Activated T-cell treated with anti-CD3 and anti-CD28 coated beads, Interleukin-2, amount 50 U/mL, for 24 hours (primary cell): ENCODE results near the gene PLCH2.
"Not testable (repeated sequence)": the region's sequence is repeated elsewhere in the genome, so short reads cannot be mapped to it uniquely, and the experiment has no call there.

Source experiments
- DNase-seq: peaks from one replicate; pipeline ENCODE4 v3.0.0-alpha.2; 2020
- H3K27ac Mint-ChIP-seq: 2 replicates; pipeline ENCODE4 v1.8.0; 2020; ENCODE audit warnings: mild to moderate bottlenecking, mixed read lengths
- H3K27me3 Mint-ChIP-seq: 2 replicates; pipeline ENCODE4 v1.8.0; 2020; ENCODE audit warnings: mixed read lengths
- H3K36me3 Mint-ChIP-seq: 2 replicates; pipeline ENCODE4 v1.8.0; 2020; ENCODE audit warnings: low read depth, mixed read lengths
- H3K4me1 Mint-ChIP-seq: 2 replicates; pipeline ENCODE4 v1.8.0; 2020; ENCODE audit warnings: low read depth, mixed read lengths
- H3K4me3 Mint-ChIP-seq: 2 replicates; pipeline ENCODE4 v1.8.0; 2020; ENCODE audit warnings: mild to moderate bottlenecking, moderate library complexity, mixed read lengths
- H3K9me3 Mint-ChIP-seq: 2 replicates; pipeline ENCODE4 v1.8.0; 2020; ENCODE audit warnings: mixed read lengths

PLCH2 gene

GRCh38 chr1:2544093-2544874, 68.2 kb downstream of the PLCH2 start:
- H3K9me3 Mint-ChIP-seq, result no peaks in the 10 kb centered on the region
- no peaks in the 10 kb centered on the region for H3K36me3 Mint-ChIP-seq
- H3K27me3 Mint-ChIP-seq, result peaks cover 2% of the 10 kb centered on the region
- H3K4me1 Mint-ChIP-seq, result peaks cover 33% of the 10 kb centered on the region
- no peak overlapping the region for H3K27ac Mint-ChIP-seq
- no peak for DNase-seq
- no peak overlapping the region for H3K4me3 Mint-ChIP-seq

GRCh38 chr1:2544875-2545640, 69.0 kb downstream of the PLCH2 start:
- no peaks in the 10 kb centered on the region for H3K36me3 Mint-ChIP-seq
- DNase-seq, result no peak
- H3K4me1 Mint-ChIP-seq, result peaks cover 39% of the 10 kb centered on the region
- peaks cover 2% of the 10 kb centered on the region for H3K27me3 Mint-ChIP-seq
- H3K27ac Mint-ChIP-seq, result no peak overlapping the region
- H3K4me3 Mint-ChIP-seq, result no peak overlapping the region
- no peaks in the 10 kb centered on the region for H3K9me3 Mint-ChIP-seq

GRCh38 chr1:2545754-2546514, 69.8 kb downstream of the PLCH2 start:
- peak; percentile 88 for DNase-seq
- peaks cover 41% of the 10 kb centered on the region for H3K4me1 Mint-ChIP-seq
- no peak overlapping the region for H3K27ac Mint-ChIP-seq
- H3K4me3 Mint-ChIP-seq, result peak overlapping the region; percentile 80
- no peaks in the 10 kb centered on the region for H3K36me3 Mint-ChIP-seq
- H3K9me3 Mint-ChIP-seq, result no peaks in the 10 kb centered on the region
- peaks cover 2% of the 10 kb centered on the region for H3K27me3 Mint-ChIP-seq

- H3K27me3 Mint-ChIP-seq, result no peaks in the 10 kb centered on the region
- peaks cover 41% of the 10 kb centered on the region for H3K4me1 Mint-ChIP-seq
- H3K4me3 Mint-ChIP-seq, result peak overlapping the region; percentile 80
- no peaks in the 10 kb centered on the region for H3K36me3 Mint-ChIP-seq
- DNase-seq, result peak; percentile 86
- peak overlapping the region; percentile 99 for H3K27ac Mint-ChIP-seq
- H3K9me3 Mint-ChIP-seq, result no peaks in the 10 kb centered on the region
These were observed 70.6 kb downstream of the PLCH2 start for GRCh38 chr1:2546515-2547209.

GRCh38 chr1:2547210-2548067, 71.3 kb downstream of the PLCH2 start:
- Mint-ChIP-seq H3K4me1 (peaks cover 41% of the 10 kb centered on the region), H3K9me3 (no peaks in the 10 kb centered on the region), H3K27ac (peak overlapping the region; percentile 99), H3K27me3 (no peaks in the 10 kb centered on the region), H3K36me3 (no peaks in the 10 kb centered on the region), H3K4me3 (peak overlapping the region; percentile 80)
- no peak for DNase-seq

- peak overlapping the region; percentile 80 for H3K4me3 Mint-ChIP-seq
These were observed 72.0 kb downstream of the PLCH2 start for GRCh38 chr1:2548068-2548589.

GRCh38 chr1:2549367-2550029, 73.4 kb downstream of the PLCH2 start:
- Mint-ChIP-seq H3K27ac (peak overlapping the region; percentile 99), H3K4me1 (peaks cover 43% of the 10 kb centered on the region), H3K4me3 (peak overlapping the region; percentile 80)
- not testable (repeated sequence) for DNase-seq, H3K9me3 Mint-ChIP-seq, H3K27me3 Mint-ChIP-seq, H3K36me3 Mint-ChIP-seq

More at GRCh38 chr1:2548068-2548589, 72.0 kb downstream of the PLCH2 start:
- Mint-ChIP-seq H3K9me3 (no peaks in the 10 kb centered on the region), H3K27ac (peak overlapping the region; percentile 99), H3K36me3 (no peaks in the 10 kb centered on the region), H3K4me1 (peaks cover 41% of the 10 kb centered on the region), H3K27me3 (no peaks in the 10 kb centered on the region)
- DNase-seq, result peak; percentile 89

- not testable (repeated sequence) for H3K4me3 Mint-ChIP-seq, H3K27me3 Mint-ChIP-seq, H3K36me3 Mint-ChIP-seq, H3K9me3 Mint-ChIP-seq, DNase-seq
- Mint-ChIP-seq H3K27ac (peak overlapping the region; percentile 55), H3K4me1 (peaks cover 47% of the 10 kb centered on the region)
These were observed 74.3 kb downstream of the PLCH2 start for GRCh38 chr1:2550309-2550861.

GRCh38 chr1:2551544-2551943, 75.5 kb downstream of the PLCH2 start:
- not testable (repeated sequence) for H3K36me3 Mint-ChIP-seq, H3K9me3 Mint-ChIP-seq, H3K27ac Mint-ChIP-seq, DNase-seq, H3K27me3 Mint-ChIP-seq, H3K4me3 Mint-ChIP-seq
- H3K4me1 Mint-ChIP-seq, result peaks cover 52% of the 10 kb centered on the region

GRCh38 chr1:2552189-2552588, 76.1 kb downstream of the PLCH2 start:
- no peak overlapping the region for H3K4me3 Mint-ChIP-seq
- no peaks in the 10 kb centered on the region for H3K27me3 Mint-ChIP-seq
- no peak overlapping the region for H3K27ac Mint-ChIP-seq
- H3K36me3 Mint-ChIP-seq, result peaks cover 12% of the 10 kb centered on the region
- H3K9me3 Mint-ChIP-seq, result no peaks in the 10 kb centered on the region
- no peak for DNase-seq
- H3K4me1 Mint-ChIP-seq, result peaks cover 53% of the 10 kb centered on the region

GRCh38 chr1:2553076-2553475, 77.0 kb downstream of the PLCH2 start:
- not testable (repeated sequence) for H3K4me3 Mint-ChIP-seq, DNase-seq, H3K27ac Mint-ChIP-seq, H3K27me3 Mint-ChIP-seq, H3K9me3 Mint-ChIP-seq
- Mint-ChIP-seq H3K4me1 (peaks cover 51% of the 10 kb centered on the region), H3K36me3 (peaks cover 20% of the 10 kb centered on the region)

- Mint-ChIP-seq H3K4me1 (peaks cover 52% of the 10 kb centered on the region), H3K9me3 (no peaks in the 10 kb centered on the region), H3K27me3 (no peaks in the 10 kb centered on the region), H3K4me3 (no peak overlapping the region), H3K36me3 (peaks cover 29% of the 10 kb centered on the region), H3K27ac (peak overlapping the region; percentile 74)
- DNase-seq, result no peak
These were observed 78.0 kb downstream of the PLCH2 start for GRCh38 chr1:2553871-2554620.
